GM23248 (cell line): ENCODE measurements around the gene SHANK2. TPM values are rescaled to one million over a fixed set of nuclear protein-coding genes. Genes with fewer than 3 reads are reported as not detected.

Experiments used
- DNase-seq: peaks from one replicate; pipeline ENCODE4 v3.0.0-alpha.2; 2015
- H2AFZ ChIP-seq: fragments of 200-600 bp; sonication (generic); 2 replicates; pipeline ENCODE4 v1.6.1; 2016; ENCODE audit warnings: antibody characterized with exemption
- H3F3A ChIP-seq: fragments of 200-600 bp; sonication (generic); 2 replicates; pipeline ENCODE4 v1.6.1; 2016; ENCODE audit warnings: mild to moderate bottlenecking, antibody characterized with exemption, mixed run types; ENCODE audit not compliant: insufficient read depth
- H3K27ac ChIP-seq: fragments of 200-600 bp; sonication (generic); 2 replicates; pipeline ENCODE4 v1.5.1; 2016; ENCODE audit warnings: mild to moderate bottlenecking
- H3K27me3 ChIP-seq: fragments of 200-600 bp; sonication (generic); replicated peaks from 2 replicates; pipeline ENCODE4 v1.6.1; 2016; ENCODE audit warnings: mild to moderate bottlenecking; ENCODE audit not compliant: insufficient read depth
- H3K36me3 ChIP-seq: fragments of 200-600 bp; sonication (generic); 2 replicates; pipeline ENCODE4 v1.6.1; 2016; ENCODE audit warnings: low read depth, mild to moderate bottlenecking
- H3K4me1 ChIP-seq: fragments of 200-600 bp; sonication (generic); 2 replicates; pipeline ENCODE4 v1.6.1; 2016; ENCODE audit warnings: mild to moderate bottlenecking; ENCODE audit not compliant: insufficient read depth
- H3K4me2 ChIP-seq: fragments of 200-600 bp; sonication (generic); one replicate; pipeline ENCODE4 v1.6.1; 2016; ENCODE audit warnings: mild to moderate bottlenecking; ENCODE audit not compliant: unreplicated experiment
- H3K4me3 ChIP-seq: fragments of 200-600 bp; sonication (generic); 2 replicates; pipeline ENCODE4 v1.5.1; 2016; ENCODE audit warnings: mild to moderate bottlenecking
- H3K79me2 ChIP-seq: fragments of 200-600 bp; sonication (generic); 2 replicates; pipeline ENCODE4 v1.6.1; 2016; ENCODE audit warnings: mild to moderate bottlenecking; ENCODE audit not compliant: insufficient read depth
- H3K9ac ChIP-seq: fragments of 200-600 bp; sonication (generic); 2 replicates; pipeline ENCODE4 v1.6.1; 2016; ENCODE audit warnings: mild to moderate bottlenecking
- H3K9me2 ChIP-seq: fragments of 200-600 bp; sonication (generic); 2 replicates; pipeline ENCODE4 v1.6.1; 2016; ENCODE audit warnings: mixed run types, mild to moderate bottlenecking, moderate library complexity; ENCODE audit not compliant: insufficient read depth
- H3K9me3 ChIP-seq: fragments of 200-600 bp; sonication (generic); one replicate; pipeline ENCODE4 v1.6.1; 2017; ENCODE audit warnings: low read depth
- H4K20me1 ChIP-seq: fragments of 200-600 bp; sonication (generic); 2 replicates; pipeline ENCODE4 v1.6.0; 2016; ENCODE audit not compliant: insufficient read depth
- EZH2 ChIP-seq: fragments of 200-600 bp; sonication (generic); IDR thresholded peaks from 2 replicates; pipeline ENCODE4 v1.6.1; 2018; ENCODE audit warnings: antibody characterized with exemption, mild to moderate bottlenecking; ENCODE audit not compliant: insufficient read depth, poor library complexity, severe bottlenecking
- EZH2phosphoT487 ChIP-seq: fragments of 200-600 bp; sonication (generic); IDR thresholded peaks from 2 replicates; pipeline ENCODE4 v1.6.1; 2018; ENCODE audit warnings: antibody characterized with exemption, moderate library complexity, mild to moderate bottlenecking, low read depth; ENCODE audit not compliant: insufficient read depth
- WGBS, 2 experiments: methylation state at CpG; one replicate each; pipeline ENCODE4 v1.1.6; 2015 to 2017; ENCODE audit warnings: low lambda C conversion rate in 2 of 2, low coverage in 1 of 2; ENCODE audit errors: missing lambda C conversion rate in 2 of 2; 5-methylcytosine and 5-hydroxymethylcytosine counted together
- in situ Hi-C: fragments of 300-500 bp; cut with MboI; formaldehyde crosslinking; loops from 2 replicates; pipeline ENCODE4 v1.15.0; 2020
- polyA plus RNA-seq: library from polyadenylated mRNA; unstranded; fragments of >200 nt; fragmentation: Nextera tagmentation; extraction: Ambion mirVana; gene quantifications from 2 replicates; pipeline ENCODE4 v1.2.1, GENCODE V29; 2016
- total RNA-seq: library from RNA; depleted of rRNA; stranded (reverse); fragments of >200 nt; shearing (Covaris generic); gene quantifications from 2 replicates; pipeline ENCODE4 v1.2.3, GENCODE V29; 2014

Gene SHANK2
- total and polyA plus RNA-seq, 2 experiments from 2014 or later, result 0.22 to 0.30 TPM

GRCh38 chr11:71223081-71223405, 29.3 kb downstream of the SHANK2 start:
- TF ChIP-seq EZH2, result no peak
- no peak for TF ChIP-seq EZH2phosphoT487
- H4K20me1 ChIP-seq, result no peaks in the 10 kb centered on the region
- no peaks in the 10 kb centered on the region for H3K27me3 ChIP-seq
- peaks cover 12% of the 10 kb centered on the region for H3K9me3 ChIP-seq
- DNase-seq, result no peak
- H3K36me3 ChIP-seq, result no peaks in the 10 kb centered on the region
- H3K9me2 ChIP-seq, result no peaks in the 10 kb centered on the region
- WGBS, 2 experiments, result 70 to 78% methylated on average over 9 to 11 of the region's 11 CpGs
- H2AFZ ChIP-seq, result no peak overlapping the region
- H3K27ac ChIP-seq, result no peak overlapping the region
- no peaks in the 10 kb centered on the region for H3F3A ChIP-seq
- in situ Hi-C loops, result no loop called here
- H3K79me2 ChIP-seq, result no peaks in the 10 kb centered on the region
- no peak overlapping the region for H3K4me3 ChIP-seq
- H3K4me1 ChIP-seq, result no peaks in the 10 kb centered on the region
- H3K9ac ChIP-seq, result no peak overlapping the region
- H3K4me2 ChIP-seq, result no peak overlapping the region

GRCh38 chr11:71222318-71223080, 29.9 kb downstream of the SHANK2 start:
- no peaks in the 10 kb centered on the region for H3K4me1 ChIP-seq
- no peaks in the 10 kb centered on the region for H3K79me2 ChIP-seq
- DNase-seq, result no peak
- no peaks in the 10 kb centered on the region for H3F3A ChIP-seq
- no peaks in the 10 kb centered on the region for H3K9me2 ChIP-seq
- no peaks in the 10 kb centered on the region for H4K20me1 ChIP-seq
- TF ChIP-seq EZH2 (no peak), EZH2phosphoT487 (no peak)
- H3K4me3 ChIP-seq, result no peak overlapping the region
- no peaks in the 10 kb centered on the region for H3K27me3 ChIP-seq
- no peak overlapping the region for H3K4me2 ChIP-seq
- in situ Hi-C loops, result no loop called here
- H3K27ac ChIP-seq, result no peak overlapping the region
- H3K9me3 ChIP-seq, result peaks cover 8% of the 10 kb centered on the region
- H2AFZ ChIP-seq, result no peak overlapping the region
- H3K9ac ChIP-seq, result no peak overlapping the region
- 49 to 50% methylated on average over 22 of the region's 22 CpGs for WGBS, 2 experiments
- no peaks in the 10 kb centered on the region for H3K36me3 ChIP-seq

GRCh38 chr11:71221821-71222220, 30.6 kb downstream of the SHANK2 start:
- Histone ChIP-seq H3K4me1 (no peaks in the 10 kb centered on the region), H2AFZ (no peak overlapping the region), H3K27ac (no peak overlapping the region), H3K27me3 (no peaks in the 10 kb centered on the region), H3K79me2 (no peaks in the 10 kb centered on the region), H3F3A (no peaks in the 10 kb centered on the region), H4K20me1 (no peaks in the 10 kb centered on the region), H3K9me3 (peaks cover 1% of the 10 kb centered on the region), H3K36me3 (no peaks in the 10 kb centered on the region), H3K9ac (no peak overlapping the region), H3K4me3 (no peak overlapping the region), H3K9me2 (no peaks in the 10 kb centered on the region), H3K4me2 (no peak overlapping the region)
- WGBS, 2 experiments, result 69 to 79% methylated on average over 9 to 10 of the region's 10 CpGs
- DNase-seq, result no peak
- TF ChIP-seq EZH2 (no peak), EZH2phosphoT487 (no peak)
- in situ Hi-C loops, result no loop called here

DNA sequence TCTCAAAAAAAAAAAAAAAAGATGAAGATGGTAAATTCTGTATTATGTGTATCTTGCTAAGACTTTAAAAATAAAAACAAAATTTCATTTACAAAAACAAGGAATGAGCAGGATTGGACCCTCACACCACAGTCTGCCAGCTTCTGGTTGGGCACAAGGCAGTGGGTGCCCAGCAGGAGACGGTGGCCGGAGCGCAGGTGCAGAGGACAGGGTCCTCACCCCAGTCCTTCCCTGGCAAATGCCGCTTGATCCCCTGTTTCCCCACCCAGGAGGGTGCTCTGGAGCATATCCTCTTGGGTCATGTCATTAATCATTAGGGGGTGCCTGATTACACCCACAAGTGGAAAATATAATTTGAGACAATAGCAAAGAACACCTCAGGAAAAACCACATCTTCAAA, 31.2 kb downstream of the SHANK2 start:
- no peaks in the 10 kb centered on the region for H3K4me1 ChIP-seq
- no peaks in the 10 kb centered on the region for H3K36me3 ChIP-seq
- no peak overlapping the region for H3K4me3 ChIP-seq
- H3K9me2 ChIP-seq, result no peaks in the 10 kb centered on the region
- H2AFZ ChIP-seq, result no peak overlapping the region
- no peaks in the 10 kb centered on the region for H3K9me3 ChIP-seq
- no peaks in the 10 kb centered on the region; the same call in 1 of the 2 replicates for H3K27me3 ChIP-seq
- 63 to 72% methylated on average over 4 of the region's 4 CpGs for WGBS, 2 experiments
- no peak overlapping the region for H3K9ac ChIP-seq
- H3K79me2 ChIP-seq, result no peaks in the 10 kb centered on the region
- TF ChIP-seq EZH2, result no peak
- TF ChIP-seq EZH2phosphoT487, result no peak
- no peak for DNase-seq
- no peak overlapping the region for H3K27ac ChIP-seq
- H3F3A ChIP-seq, result no peaks in the 10 kb centered on the region
- H3K4me2 ChIP-seq, result no peak overlapping the region
- in situ Hi-C loops, result no loop called here
- H4K20me1 ChIP-seq, result no peaks in the 10 kb centered on the region
